GM18511 (cell line): ENCODE results near the gene MOSMO.

ENCODE experiments used
- ATAC-seq: cut with Tn5 transposase; IDR thresholded peaks from one replicate; pipeline ENCODE4 v1.9.1; 2021; ENCODE audit warnings: mild to moderate bottlenecking, moderate library complexity; ENCODE audit not compliant: unreplicated experiment

The MOSMO gene

GRCh38 chr16:22132801-22133200, 124.9 kb downstream of the MOSMO start:
- ATAC-seq, result no peak
